Neural cell (in vitro differentiated cells): Measurements from ENCODE around the gene CTAGE1. TPM values are rescaled to one million over a fixed set of nuclear protein-coding genes. Genes with fewer than 3 reads are reported as not detected.

Experiments used
- H2AFZ ChIP-seq: fragments of 200-600, 300-800 bp; sonication (generic), shearing (Covaris generic); 2 replicates; pipeline ENCODE4 v1.6.0; 2014; ENCODE audit warnings: low read depth, mild to moderate bottlenecking, antibody characterized with exemption, low read length, moderate library complexity
- H3F3A ChIP-seq: fragments of 200-600 bp; shearing (Covaris generic); 2 replicates; pipeline ENCODE4 v1.6.1; 2016; ENCODE audit warnings: mild to moderate bottlenecking, moderate library complexity, mixed read lengths, antibody characterized with exemption, low read length; ENCODE audit not compliant: insufficient read depth, poor library complexity, severe bottlenecking
- H3K27ac ChIP-seq: fragments of 200-600, 300-800 bp; sonication (generic), shearing (Covaris generic); 2 replicates; pipeline ENCODE4 v1.5.1; 2014; ENCODE audit warnings: mild to moderate bottlenecking, low read length, moderate library complexity
- H3K27me3 ChIP-seq: fragments of 300-800, 200-600 bp; sonication (generic), shearing (Covaris generic); 2 replicates; pipeline ENCODE4 v1.6.0; 2014; ENCODE audit warnings: mild to moderate bottlenecking, low read depth, low read length, moderate library complexity; ENCODE audit not compliant: insufficient read depth
- H3K36me3 ChIP-seq: fragments of 300-800, 200-600 bp; sonication (generic), shearing (Covaris generic); 2 replicates; pipeline ENCODE4 v1.5.1; 2014; ENCODE audit warnings: mild to moderate bottlenecking, antibody characterized with exemption, low read length, moderate library complexity; ENCODE audit not compliant: insufficient read depth
- H3K4me2 ChIP-seq: fragments of 300-800, 200-600 bp; sonication (generic), shearing (Covaris generic); 2 replicates; pipeline ENCODE4 v1.6.0; 2014; ENCODE audit warnings: mild to moderate bottlenecking, low read length
- H3K4me3 ChIP-seq: fragments of 300-800, 200-600 bp; sonication (generic), shearing (Covaris generic); 2 replicates; pipeline ENCODE4 v1.5.1; 2014; ENCODE audit warnings: mild to moderate bottlenecking, low read length, moderate library complexity
- H3K79me2 ChIP-seq: fragments of 200-600 bp; shearing (Covaris generic); replicated peaks from 2 replicates; pipeline ENCODE4 v1.6.0; 2014; ENCODE audit warnings: mild to moderate bottlenecking, low read length, moderate library complexity; ENCODE audit not compliant: insufficient read depth
- H3K9ac ChIP-seq: fragments of 300-800, 200-600 bp; sonication (generic), shearing (Covaris generic); 2 replicates; pipeline ENCODE4 v1.6.1; 2016; ENCODE audit warnings: mild to moderate bottlenecking, low read length, mixed read lengths
- H3K9me2 ChIP-seq: fragments of 200-600 bp; shearing (Covaris generic); 2 replicates; pipeline ENCODE4 v1.6.1; 2016; ENCODE audit warnings: mild to moderate bottlenecking, low read length, mixed read lengths; ENCODE audit not compliant: insufficient read depth
- H3K9me3 ChIP-seq: fragments of 200-600, 300-800 bp; sonication (generic), shearing (Covaris generic); 2 replicates; pipeline ENCODE4 v1.6.1; 2016; ENCODE audit warnings: mild to moderate bottlenecking, mixed run types, low read length, moderate library complexity, mixed read lengths
- H4K20me1 ChIP-seq: fragments of 200-600 bp; shearing (Covaris generic); 2 replicates; pipeline ENCODE4 v1.6.1; 2016; ENCODE audit warnings: mild to moderate bottlenecking, mixed run types; ENCODE audit not compliant: insufficient read depth
- CTCF ChIP-seq: fragments of 450-650 bp; IDR thresholded peaks from 2 replicates; pipeline ENCODE4 v1.5.1; 2014; ENCODE audit warnings: antibody characterized with exemption, mild to moderate bottlenecking, moderate library complexity; ENCODE audit not compliant: poor library complexity, severe bottlenecking
- EP300 ChIP-seq: fragments of 450-650 bp; conservative IDR thresholded peaks from 2 replicates; pipeline ENCODE4 v1.6.1; 2014; ENCODE audit warnings: antibody characterized with exemption, mild to moderate bottlenecking, moderate library complexity; ENCODE audit not compliant: poor library complexity, severe bottlenecking
- EZH2 ChIP-seq: fragments of 200-600, 300-800 bp; shearing (Covaris generic), sonication (generic); IDR thresholded peaks from 2 replicates; pipeline ENCODE4 v1.6.1; 2014; ENCODE audit warnings: antibody characterized with exemption, low read length, borderline replicate concordance, mild to moderate bottlenecking; ENCODE audit not compliant: insufficient read depth, poor library complexity, severe bottlenecking
- MXI1 ChIP-seq: fragments of 450-650 bp; conservative IDR thresholded peaks from 2 replicates; pipeline ENCODE4 v1.6.1; 2014; ENCODE audit warnings: antibody characterized with exemption, mild to moderate bottlenecking; ENCODE audit not compliant: poor library complexity, severe bottlenecking
- POLR2AphosphoS5 ChIP-seq: IDR thresholded peaks from 2 replicates; pipeline ENCODE4 v1.6.1; 2012
- RAD21 ChIP-seq: fragments of 450-650 bp; conservative IDR thresholded peaks from 2 replicates; pipeline ENCODE4 v1.6.1; 2014; ENCODE audit warnings: antibody characterized with exemption, mild to moderate bottlenecking, moderate library complexity
- SMC3 ChIP-seq: fragments of 450-650 bp; conservative IDR thresholded peaks from 2 replicates; pipeline ENCODE4 v1.6.1; 2014; ENCODE audit warnings: antibody characterized with exemption, mild to moderate bottlenecking, moderate library complexity; ENCODE audit not compliant: poor library complexity
- TAF1 ChIP-seq: IDR thresholded peaks from 2 replicates; pipeline ENCODE4 v1.6.1; 2012; ENCODE audit warnings: low read depth
- polyA plus RNA-seq: library from polyadenylated mRNA; depleted of rRNA; stranded (reverse); fragments of >200 nt; gene quantifications from 2 replicates; pipeline ENCODE4 v1.2.3, GENCODE V29; 2014
- TF ChIP-seq, protein P1 (sequence below): IDR thresholded peaks from 2 replicates; pipeline ENCODE4 v1.6.1; 2012; ENCODE audit warnings: borderline replicate concordance

Gene CTAGE1
- polyA plus RNA-seq, 1 donor from 2014 or later, result not detected

GRCh38 chr18:22448238-22448637 lies 30.5 kb upstream of the CTAGE1 start:
- Histone ChIP-seq H3K36me3 (no peaks in the 10 kb centered on the region), H3K4me2 (no peak overlapping the region), H3K9me2 (no peaks in the 10 kb centered on the region), H3K27ac (no peak overlapping the region), H3K27me3 (no peaks in the 10 kb centered on the region), H2AFZ (no peak overlapping the region), H4K20me1 (no peaks in the 10 kb centered on the region), H3K4me3 (no peak overlapping the region), H3K9ac (no peak overlapping the region), H3K79me2 (no peaks in the 10 kb centered on the region), H3F3A (no peaks in the 10 kb centered on the region), H3K9me3 (no peaks in the 10 kb centered on the region)
- TF ChIP-seq EZH2 (no peak), RAD21 (no peak), CTCF (no peak), EP300 (no peak), POLR2AphosphoS5 (no peak), MXI1 (no peak), TAF1 (no peak), SMC3 (no peak)
- TF ChIP-seq, protein P1, sequence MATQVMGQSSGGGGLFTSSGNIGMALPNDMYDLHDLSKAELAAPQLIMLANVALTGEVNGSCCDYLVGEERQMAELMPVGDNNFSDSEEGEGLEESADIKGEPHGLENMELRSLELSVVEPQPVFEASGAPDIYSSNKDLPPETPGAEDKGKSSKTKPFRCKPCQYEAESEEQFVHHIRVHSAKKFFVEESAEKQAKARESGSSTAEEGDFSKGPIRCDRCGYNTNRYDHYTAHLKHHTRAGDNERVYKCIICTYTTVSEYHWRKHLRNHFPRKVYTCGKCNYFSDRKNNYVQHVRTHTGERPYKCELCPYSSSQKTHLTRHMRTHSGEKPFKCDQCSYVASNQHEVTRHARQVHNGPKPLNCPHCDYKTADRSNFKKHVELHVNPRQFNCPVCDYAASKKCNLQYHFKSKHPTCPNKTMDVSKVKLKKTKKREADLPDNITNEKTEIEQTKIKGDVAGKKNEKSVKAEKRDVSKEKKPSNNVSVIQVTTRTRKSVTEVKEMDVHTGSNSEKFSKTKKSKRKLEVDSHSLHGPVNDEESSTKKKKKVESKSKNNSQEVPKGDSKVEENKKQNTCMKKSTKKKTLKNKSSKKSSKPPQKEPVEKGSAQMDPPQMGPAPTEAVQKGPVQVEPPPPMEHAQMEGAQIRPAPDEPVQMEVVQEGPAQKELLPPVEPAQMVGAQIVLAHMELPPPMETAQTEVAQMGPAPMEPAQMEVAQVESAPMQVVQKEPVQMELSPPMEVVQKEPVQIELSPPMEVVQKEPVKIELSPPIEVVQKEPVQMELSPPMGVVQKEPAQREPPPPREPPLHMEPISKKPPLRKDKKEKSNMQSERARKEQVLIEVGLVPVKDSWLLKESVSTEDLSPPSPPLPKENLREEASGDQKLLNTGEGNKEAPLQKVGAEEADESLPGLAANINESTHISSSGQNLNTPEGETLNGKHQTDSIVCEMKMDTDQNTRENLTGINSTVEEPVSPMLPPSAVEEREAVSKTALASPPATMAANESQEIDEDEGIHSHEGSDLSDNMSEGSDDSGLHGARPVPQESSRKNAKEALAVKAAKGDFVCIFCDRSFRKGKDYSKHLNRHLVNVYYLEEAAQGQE, result no peak

GRCh38 chr18:22447792-22448191 lies 30.1 kb upstream of the CTAGE1 start:
- no peak overlapping the region for H3K4me3 ChIP-seq
- no peak overlapping the region for H3K9ac ChIP-seq
- no peaks in the 10 kb centered on the region for H3K9me2 ChIP-seq
- H2AFZ ChIP-seq, result no peak overlapping the region
- H3K4me2 ChIP-seq, result no peak overlapping the region
- no peak overlapping the region for H3K27ac ChIP-seq
- no peaks in the 10 kb centered on the region for H3K79me2 ChIP-seq
- no peaks in the 10 kb centered on the region for H4K20me1 ChIP-seq
- no peaks in the 10 kb centered on the region for H3F3A ChIP-seq
- H3K27me3 ChIP-seq, result no peaks in the 10 kb centered on the region
- TF ChIP-seq CTCF, result no peak
- TF ChIP-seq POLR2AphosphoS5, result no peak
- TF ChIP-seq MXI1, result no peak
- TF ChIP-seq SMC3, result no peak
- TF ChIP-seq, protein P1, result no peak
- TF ChIP-seq EP300, result no peak
- no peak for TF ChIP-seq TAF1
- no peak for TF ChIP-seq RAD21
- no peak for TF ChIP-seq EZH2
- no peaks in the 10 kb centered on the region for H3K36me3 ChIP-seq
- no peaks in the 10 kb centered on the region for H3K9me3 ChIP-seq
